IMR-90 (cell line): Measurements from ENCODE around the gene STARD8. TPM values are rescaled to one million over a fixed set of nuclear protein-coding genes. Genes with fewer than 3 reads are reported as not detected.

Experiments
- ATAC-seq: fragments of 200-7000 bp; cut with Tn5 transposase; 2 replicates; pipeline ENCODE4 v1.9.1; 2020; ENCODE audit warnings: low read depth, mild to moderate bottlenecking, moderate library complexity
- BruUV-seq: library from RNA; stranded (reverse); fragments of 400-500 nt; replicated peaks from 2 replicates; lab custom pipeline; 2021; lab: Mats Ljungman, UMichigan
- CTCF ChIA-PET: fragments of 300-600 bp; formaldehyde crosslinking; extraction: SDS; loops from one replicate; lab custom pipeline; 2021; ENCODE audit warnings: antibody characterized with exemption; lab: Yijun Ruan, JAX
- POLR2A ChIA-PET: fragments of 300-600 bp; sonication (Branson Sonifier 250); formaldehyde crosslinking; loops from one replicate; lab custom pipeline; 2022; ENCODE audit warnings: antibody characterized with exemption; ENCODE audit not compliant: unreplicated experiment; lab: Charles Lee
- DNase-seq: peaks from one replicate; pipeline ENCODE4 v3.0.0; 2013
- H2AFZ ChIP-seq: replicated peaks from 2 replicates; pipeline ENCODE3; 2013; ENCODE audit warnings: low read length, mild to moderate bottlenecking; ENCODE audit not compliant: poor library complexity
- H2AK5ac ChIP-seq: 2 replicates; pipeline ENCODE4 v1.6.1; 2013; ENCODE audit warnings: low read depth, low read length, inconsistent platforms
- H2AK9ac ChIP-seq: replicated peaks from 2 replicates; pipeline ENCODE3; 2013; ENCODE audit warnings: mild to moderate bottlenecking, low read depth, low read length, moderate library complexity; ENCODE audit not compliant: poor library complexity
- H2BK120ac ChIP-seq: 2 replicates; pipeline ENCODE4 v1.6.1; 2013; ENCODE audit warnings: low read depth, low read length, inconsistent platforms
- H2BK15ac ChIP-seq: 3 replicates; pipeline ENCODE4 v1.6.1; 2013; ENCODE audit warnings: low read depth, low read length, inconsistent platforms
- H2BK20ac ChIP-seq: 2 replicates; pipeline ENCODE4 v1.6.1; 2013; ENCODE audit warnings: low read depth, mild to moderate bottlenecking, inconsistent platforms, low read length, moderate library complexity
- H2BK5ac ChIP-seq: 2 replicates; pipeline ENCODE4 v1.6.1; 2013; ENCODE audit warnings: mild to moderate bottlenecking, low read depth, low read length, inconsistent platforms; ENCODE audit not compliant: poor library complexity, severe bottlenecking
- H3K14ac ChIP-seq: replicated peaks from 2 replicates; pipeline ENCODE4 v1.6.1; 2013; ENCODE audit warnings: low read depth, low read length, inconsistent platforms
- H3K18ac ChIP-seq: 2 replicates; pipeline ENCODE4 v1.6.1; 2013; ENCODE audit warnings: low read depth, low read length, control low read depth
- H3K23ac ChIP-seq: 2 replicates; pipeline ENCODE4 v1.6.1; 2013; ENCODE audit warnings: low read depth, low read length, inconsistent platforms
- H3K27ac ChIP-seq: 2 replicates; pipeline ENCODE4 v1.5.1; 2013; ENCODE audit warnings: mild to moderate bottlenecking, control low read depth, low read length; ENCODE audit not compliant: insufficient read depth
- H3K27me3 ChIP-seq: 2 replicates; pipeline ENCODE4 v1.6.1; 2013; ENCODE audit warnings: low read length; ENCODE audit not compliant: control insufficient read depth, insufficient read depth
- H3K36me3 ChIP-seq: 2 replicates; pipeline ENCODE4 v1.6.1; 2013; ENCODE audit warnings: low read length, mixed read lengths; ENCODE audit not compliant: control insufficient read depth, insufficient read depth
- H3K4ac ChIP-seq: 2 replicates; pipeline ENCODE4 v1.6.1; 2013; ENCODE audit warnings: low read depth, low read length, inconsistent platforms
- H3K4me1 ChIP-seq: 2 replicates; pipeline ENCODE4 v1.6.1; 2013; ENCODE audit warnings: low read length, mixed read lengths; ENCODE audit not compliant: control insufficient read depth, insufficient read depth
- H3K4me2 ChIP-seq: 2 replicates; pipeline ENCODE4 v1.6.1; 2013; ENCODE audit warnings: low read depth, mild to moderate bottlenecking, control low read depth, low read length, moderate library complexity
- H3K4me3 ChIP-seq: 2 replicates; pipeline ENCODE4 v1.5.1; 2013; ENCODE audit warnings: low read depth, mild to moderate bottlenecking, control low read depth, low read length, moderate library complexity; ENCODE audit not compliant: insufficient read depth
- H3K56ac ChIP-seq: 2 replicates; pipeline ENCODE4 v1.6.1; 2013; ENCODE audit warnings: low read length, inconsistent platforms; ENCODE audit not compliant: insufficient read depth; ENCODE audit errors: extremely low read depth
- H3K79me1 ChIP-seq, 2 experiments: 2 replicates each; pipeline ENCODE4 v1.6.1; 2013; ENCODE audit warnings: low read length in 2 of 2, inconsistent platforms in 1 of 2, low read depth in 1 of 2
- H3K9ac ChIP-seq: 2 replicates; pipeline ENCODE4 v1.6.1; 2013; ENCODE audit warnings: low read depth, low read length, control low read depth
- H3K9me1 ChIP-seq: 2 replicates; pipeline ENCODE4 v1.6.1; 2013; ENCODE audit warnings: low read length, inconsistent platforms; ENCODE audit not compliant: insufficient read depth
- H3K9me3 ChIP-seq: 2 replicates; pipeline ENCODE4 v1.6.1; 2013; ENCODE audit warnings: low read length; ENCODE audit not compliant: control insufficient read depth, insufficient read depth
- H4K20me1 ChIP-seq: 2 replicates; pipeline ENCODE4 v1.6.1; 2013; ENCODE audit warnings: low read length, inconsistent platforms; ENCODE audit not compliant: insufficient read depth
- H4K5ac ChIP-seq: 2 replicates; pipeline ENCODE4 v1.6.1; 2013; ENCODE audit warnings: mild to moderate bottlenecking, low read depth, low read length, control low read depth
- H4K8ac ChIP-seq, 2 experiments: 2 replicates each; pipeline ENCODE4 v1.6.1; 2013; ENCODE audit warnings: low read depth in 2 of 2, low read length in 2 of 2, control low read depth in 1 of 2, inconsistent platforms in 1 of 2
- H4K91ac ChIP-seq: 2 replicates; pipeline ENCODE4 v1.6.1; 2013; ENCODE audit warnings: low read depth, low read length, inconsistent platforms; ENCODE audit not compliant: insufficient read depth
- CHD1 ChIP-seq: IDR thresholded peaks from 2 replicates; pipeline ENCODE4 v1.6.1; 2012; ENCODE audit warnings: low read depth, low read length, improper control_type of control experiment
- MAZ ChIP-seq: IDR thresholded peaks from 2 replicates; pipeline ENCODE4 v1.6.1; 2012; ENCODE audit warnings: low read depth, mild to moderate bottlenecking, low read length, improper control_type of control experiment, moderate library complexity, borderline replicate concordance
- POLR2A ChIP-seq: IDR thresholded peaks from 2 replicates; pipeline ENCODE4 v1.6.1; 2012; ENCODE audit warnings: mild to moderate bottlenecking, low read depth, low read length
- SMC3 ChIP-seq: fragments of 150-350 bp; IDR thresholded peaks from 2 replicates; pipeline ENCODE4 v1.6.1; 2016; ENCODE audit warnings: low read depth, mild to moderate bottlenecking, antibody characterized with exemption, low read length, moderate library complexity
- WGBS, 2 experiments: methylation state at CpG; one replicate each; pipeline versions ENCODE4 v1.1.5 to v1.1.7; 2013; ENCODE audit warnings: missing lambda C conversion rate in 2 of 2; ENCODE audit not compliant: insufficient read length in 1 of 2; ENCODE audit errors: extremely low coverage in 2 of 2; 5-methylcytosine and 5-hydroxymethylcytosine counted together
- dilution Hi-C: fragments of 300-500 bp; cut with HindIII; formaldehyde crosslinking; loops from one replicate; pipeline ENCODE4 v1.14.3; 2018; ENCODE audit warnings: low sequenced_read_pairs; ENCODE audit not compliant: unreplicated experiment
- in situ Hi-C: fragments of 300-500 bp; cut with MboI; formaldehyde crosslinking; loops from 3 replicates; pipeline ENCODE4 v1.14.3; 2019; ENCODE audit warnings: low sequenced_read_pairs, inconsistent platforms, mixed read lengths
- intact Hi-C: fragments of 100-400 bp; cut with micrococcal nuclease; formaldehyde crosslinking; loops from 2 replicates; pipeline ENCODE4 v1.10.0; 2022
- polyA plus RNA-seq, 3 experiments: library from polyadenylated mRNA; depleted of rRNA; stranded (reverse); fragments of >200 nt; gene quantifications; 2 replicates each; pipeline ENCODE4 v1.2.3, GENCODE V29; 2012; ENCODE audit warnings: low replicate concordance in 1 of 3
- total RNA-seq: library from RNA; depleted of rRNA; stranded (reverse); fragments of >200 nt; gene quantifications from 2 replicates; pipeline ENCODE4 v1.2.3, GENCODE V29; 2012

The STARD8 gene
- total and polyA plus RNA-seq, 2 of the 4 experiments (the other 2 are of a cell fraction): 1.6 to 2.3 TPM

DNA sequence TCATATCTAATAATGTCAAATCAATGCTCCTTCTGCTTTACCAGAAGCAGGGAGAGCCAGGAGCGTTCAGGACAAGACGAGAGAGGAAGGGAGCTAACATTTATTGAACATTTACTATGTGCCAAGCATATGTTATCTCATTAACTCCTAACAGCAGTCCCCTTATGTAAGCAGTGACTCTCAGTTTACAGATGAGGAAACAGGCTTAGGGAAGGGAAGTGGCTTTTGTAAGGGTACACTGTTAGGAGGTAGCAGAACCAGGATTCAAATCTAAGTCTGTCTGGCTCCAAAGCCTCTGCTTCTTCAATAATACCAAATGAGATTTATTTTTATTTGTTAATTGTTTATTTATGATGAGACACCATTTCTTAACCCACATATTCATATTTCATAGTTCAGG, 2.6 kb upstream of the STARD8 start:
- Histone ChIP-seq H3K4me1 (no peaks in the 10 kb centered on the region), H2AK9ac (no peak overlapping the region), H3K4me3 (no peak overlapping the region), H3K4me2 (no peak overlapping the region), H3K56ac (no peak overlapping the region), H4K5ac (no peak overlapping the region), H2AK5ac (no peak overlapping the region), H3K27me3 (peaks cover 9% of the 10 kb centered on the region), H3K79me1 (no peaks in the 10 kb centered on the region), H2AFZ (no peak overlapping the region), H2BK120ac (no peak overlapping the region), H4K20me1 (no peaks in the 10 kb centered on the region), H2BK20ac (no peak overlapping the region), H3K9me1 (peaks cover 4% of the 10 kb centered on the region; the same call in 1 of the 2 replicates), H3K4ac (no peak overlapping the region), H3K36me3 (no peaks in the 10 kb centered on the region), H3K9me3 (no peaks in the 10 kb centered on the region), H3K14ac (no peak overlapping the region), H4K8ac (no peak overlapping the region), H3K18ac (no peak overlapping the region), H2BK15ac (no peak overlapping the region), H3K23ac (no peak overlapping the region), H3K27ac (no peak overlapping the region), H2BK5ac (no peak overlapping the region), H3K9ac (no peak overlapping the region), H4K91ac (no peak overlapping the region)
- intact Hi-C loops (no loop called here), in situ Hi-C loops (no loop called here), dilution Hi-C loops (no loop called here)
- ChIA-PET CTCF (no interaction called here), POLR2A (no interaction called here)
- no TSS peak for BruUV-seq
- no peak for TF ChIP-seq SMC3
- no peak for TF ChIP-seq POLR2A
- TF ChIP-seq MAZ: no peak
- TF ChIP-seq CHD1: no peak
- no peak for DNase-seq
- no CpG with 5 or more reads among the region's 2 CpGs for WGBS, 2 experiments
- no peak for ATAC-seq
